Skeletal muscle cell (primary cell): ENCODE data around the gene UST.
A peak's percentile ranks its signal among the peaks of the same experiment; 100 is the strongest.
"Not testable (repeated sequence)": the region's sequence is repeated elsewhere in the genome, so short reads cannot be mapped to it uniquely, and the experiment has no call there.

Experiments
- DNase-seq: peaks from one replicate; pipeline ENCODE4 v3.0.0-alpha.2; 2010; ENCODE audit warnings: low read depth
- H3K4me3 ChIP-seq: 2 replicates; pipeline ENCODE4 v1.5.1; 2011; ENCODE audit warnings: low read depth, mild to moderate bottlenecking, control low read depth, low read length, moderate library complexity

The UST gene

GRCh38 chr6:148762231-148762630 is 15.4 kb downstream of the UST start:
- DNase-seq = no peak
- no peak overlapping the region for H3K4me3 ChIP-seq

GRCh38 chr6:148764259-148765020 is 17.6 kb downstream of the UST start:
- DNase-seq, H3K4me3 ChIP-seq: not testable (repeated sequence)

GRCh38 chr6:148765898-148766808 is 19.3 kb downstream of the UST start:
- DNase-seq = no peak
- H3K4me3 ChIP-seq = no peak overlapping the region

GRCh38 chr6:148768646-148769270 is 21.9 kb downstream of the UST start:
- no peak overlapping the region for H3K4me3 ChIP-seq
- no peak for DNase-seq

DNA sequence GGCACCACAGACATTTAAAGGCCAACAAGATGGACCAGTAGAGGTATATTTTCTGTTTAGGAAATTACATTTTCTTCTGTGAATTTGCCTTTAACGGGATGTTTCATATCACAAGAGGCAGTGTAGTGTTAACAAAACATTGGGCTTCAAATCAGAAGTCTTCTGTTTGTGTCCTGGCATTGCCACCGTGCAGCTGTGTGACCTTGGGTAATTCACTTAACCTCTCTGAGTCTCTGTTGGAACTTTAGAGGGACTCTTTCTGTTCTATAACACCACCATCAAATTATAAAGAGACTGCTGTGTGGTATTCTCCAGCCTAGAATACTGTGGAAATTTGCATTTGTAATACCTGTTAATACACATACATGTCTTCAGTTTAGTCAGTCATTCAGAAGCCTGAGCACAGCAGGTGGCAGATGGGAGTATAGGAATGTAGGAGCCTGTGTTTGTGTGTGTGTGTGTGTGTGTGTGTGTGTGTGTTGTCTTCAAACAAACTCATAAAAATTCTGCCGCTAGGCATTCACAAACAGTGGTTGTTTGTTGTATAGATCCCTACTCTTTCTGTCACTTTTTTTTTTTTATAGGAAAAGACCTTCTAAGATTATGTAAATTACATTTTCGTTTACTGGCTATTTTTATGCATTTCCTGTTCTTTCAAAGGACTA is 22.6 kb downstream of the UST start:
- DNase-seq = no peak
- no peak overlapping the region for H3K4me3 ChIP-seq

DNA sequence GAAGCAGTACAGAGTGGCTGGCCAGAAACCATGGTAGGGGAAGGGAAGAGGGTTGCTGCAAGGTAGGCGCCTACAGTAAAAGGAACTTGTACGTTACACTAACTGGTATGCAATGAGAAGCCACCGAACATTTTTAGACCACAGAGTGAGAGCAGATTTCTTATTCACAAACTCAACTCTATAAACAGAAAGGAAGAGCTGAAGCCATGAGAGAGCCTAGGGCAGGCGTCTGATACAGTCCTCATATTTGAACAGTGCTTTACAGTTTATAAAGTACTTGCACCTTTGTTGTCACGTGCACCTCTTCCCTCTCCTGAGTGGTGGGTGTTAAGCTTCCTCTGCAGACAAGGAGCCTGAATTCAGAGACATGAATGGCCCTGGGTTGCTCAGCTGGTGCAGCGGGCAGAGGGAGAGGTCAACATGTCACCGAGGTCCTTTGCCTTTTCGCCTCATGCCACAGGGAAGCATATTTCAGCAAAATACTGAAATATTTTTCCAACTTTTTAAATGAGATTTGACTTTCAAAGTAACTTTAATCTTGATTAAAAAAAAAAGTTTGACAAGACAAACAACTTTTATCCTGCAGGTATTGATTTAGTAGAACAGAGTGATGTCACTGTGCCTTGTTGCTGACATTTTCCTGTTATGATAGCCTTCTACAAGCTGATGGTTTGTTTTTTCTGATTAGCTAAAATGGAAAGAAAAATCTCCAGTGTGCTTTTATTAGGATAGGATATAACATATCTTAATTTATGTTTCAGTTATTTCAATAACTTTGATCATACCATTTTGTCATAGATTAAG is 23.8 kb downstream of the UST start:
- H3K4me3 ChIP-seq = no peak overlapping the region
- no peak for DNase-seq

GRCh38 chr6:148771212-148771601 is 24.4 kb downstream of the UST start:
- DNase-seq = no peak
- H3K4me3 ChIP-seq = no peak overlapping the region

GRCh38 chr6:148771896-148772554 is 25.2 kb downstream of the UST start:
- no peak overlapping the region for H3K4me3 ChIP-seq
- no peak for DNase-seq

DNA sequence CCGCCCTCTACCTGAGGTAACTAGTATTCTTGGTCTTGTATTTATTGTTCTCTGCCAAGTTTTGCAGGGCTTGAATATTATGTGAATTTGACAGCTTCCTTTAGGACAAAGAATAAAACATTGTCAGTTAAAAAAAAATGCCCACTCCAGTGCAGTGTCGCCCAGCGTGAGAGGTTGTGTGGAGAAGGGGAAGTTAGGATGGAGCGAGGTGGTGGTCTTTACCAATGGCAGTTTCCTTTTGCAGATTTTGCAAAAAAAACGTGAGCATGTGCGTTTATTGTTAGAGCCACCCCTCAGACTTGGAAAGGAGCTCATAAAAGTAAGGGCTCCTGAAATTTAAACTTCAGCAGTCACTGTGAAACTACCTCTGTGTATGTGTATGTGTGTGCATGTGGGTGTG is 28.3 kb downstream of the UST start:
- DNase-seq = no peak
- H3K4me3 ChIP-seq = no peak overlapping the region

- peak overlapping the region; percentile 25 for H3K4me3 ChIP-seq
- peak; percentile 57 for DNase-seq
Measured at GRCh38 chr6:148776321-148777308, 29.8 kb downstream of the UST start.

DNA sequence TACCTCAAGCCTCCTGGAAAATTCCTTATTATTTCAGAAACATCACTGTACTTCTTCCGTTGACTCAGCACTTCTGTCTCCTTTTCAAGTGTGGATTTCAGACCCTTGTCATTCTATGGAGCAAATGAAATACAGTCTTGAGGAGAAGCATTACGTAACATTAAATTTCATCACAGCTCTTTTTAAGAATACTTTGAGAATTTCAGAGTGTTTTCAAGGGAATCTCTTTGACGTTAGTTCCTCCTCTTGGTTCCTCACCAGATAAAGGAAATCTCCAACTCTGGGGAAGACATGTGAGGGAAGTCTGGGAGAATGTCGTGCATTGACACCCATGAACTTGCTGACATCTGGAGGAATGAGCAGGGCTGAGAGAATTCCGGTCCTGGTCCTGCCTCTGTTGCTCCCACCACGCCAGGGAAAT is 32.3 kb downstream of the UST start:
- no peak overlapping the region for H3K4me3 ChIP-seq

GRCh38 chr6:148780423-148780822 is 33.6 kb downstream of the UST start:
- not testable (repeated sequence) for H3K4me3 ChIP-seq, DNase-seq

More for the DNA sequence above, 32.3 kb downstream of the UST start:
- peak; percentile 52 for DNase-seq

DNA sequence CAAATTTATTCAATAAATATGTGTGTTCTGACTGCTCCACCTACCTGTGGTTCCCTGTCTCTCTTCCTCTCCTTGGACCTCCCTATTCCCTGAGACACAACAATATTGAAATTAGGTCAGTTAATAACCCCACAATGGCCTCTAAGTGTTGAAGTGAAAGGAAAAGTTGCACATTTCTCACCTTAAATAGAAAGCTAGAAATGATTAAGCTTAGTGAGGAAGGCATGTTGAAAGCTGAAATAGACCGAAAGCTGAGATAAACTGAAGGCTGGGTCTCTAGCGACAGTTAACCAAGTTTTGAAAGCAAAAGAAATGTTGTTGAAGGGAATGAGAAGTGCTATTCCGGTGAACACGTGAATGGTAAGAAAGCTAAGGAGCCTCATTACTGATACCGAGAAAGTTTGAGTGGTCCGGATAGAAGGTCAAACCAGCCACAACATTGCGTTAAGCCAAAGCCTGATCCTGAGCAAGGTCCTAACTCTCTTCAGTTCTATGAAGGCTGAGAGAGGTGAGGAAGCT is 34.1 kb downstream of the UST start:
- H3K4me3 ChIP-seq = no peak overlapping the region
- no peak for DNase-seq

- H3K4me3 ChIP-seq = no peak overlapping the region
- DNase-seq = no peak
Measured at GRCh38 chr6:148789948-148790347, 43.1 kb downstream of the UST start.

- no peak for DNase-seq
- no peak overlapping the region for H3K4me3 ChIP-seq
Measured at GRCh38 chr6:148790404-148790803, 43.6 kb downstream of the UST start.

- H3K4me3 ChIP-seq = no peak overlapping the region
- no peak for DNase-seq
Measured at GRCh38 chr6:148790817-148791216, 44.0 kb downstream of the UST start.

DNA sequence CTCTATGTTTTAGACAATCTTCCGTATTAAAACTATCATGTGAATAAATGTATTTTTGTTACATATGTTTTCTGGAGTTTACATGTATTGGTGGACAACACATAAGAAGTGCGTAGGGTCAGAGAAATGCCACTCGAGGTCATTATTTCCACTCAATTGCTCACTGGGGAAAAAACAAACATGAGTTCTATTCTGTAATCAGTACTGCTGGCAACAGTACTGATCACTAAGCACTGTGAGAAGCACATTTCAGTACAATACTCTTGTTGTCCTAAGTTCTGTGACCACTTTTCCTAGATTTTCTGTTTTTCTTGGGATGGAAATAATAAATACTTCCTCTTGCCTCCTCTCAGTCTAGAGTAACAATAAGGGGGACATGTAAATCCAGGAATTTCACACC is 44.5 kb downstream of the UST start:
- H3K4me3 ChIP-seq = no peak overlapping the region
- DNase-seq = no peak
